ENCODE results near the gene RABGAP1L.
"Not testable (repeated sequence)": the region's sequence is repeated elsewhere in the genome, so short reads cannot be mapped to it uniquely, and the experiment has no call there.

Gene RABGAP1L

DNA sequence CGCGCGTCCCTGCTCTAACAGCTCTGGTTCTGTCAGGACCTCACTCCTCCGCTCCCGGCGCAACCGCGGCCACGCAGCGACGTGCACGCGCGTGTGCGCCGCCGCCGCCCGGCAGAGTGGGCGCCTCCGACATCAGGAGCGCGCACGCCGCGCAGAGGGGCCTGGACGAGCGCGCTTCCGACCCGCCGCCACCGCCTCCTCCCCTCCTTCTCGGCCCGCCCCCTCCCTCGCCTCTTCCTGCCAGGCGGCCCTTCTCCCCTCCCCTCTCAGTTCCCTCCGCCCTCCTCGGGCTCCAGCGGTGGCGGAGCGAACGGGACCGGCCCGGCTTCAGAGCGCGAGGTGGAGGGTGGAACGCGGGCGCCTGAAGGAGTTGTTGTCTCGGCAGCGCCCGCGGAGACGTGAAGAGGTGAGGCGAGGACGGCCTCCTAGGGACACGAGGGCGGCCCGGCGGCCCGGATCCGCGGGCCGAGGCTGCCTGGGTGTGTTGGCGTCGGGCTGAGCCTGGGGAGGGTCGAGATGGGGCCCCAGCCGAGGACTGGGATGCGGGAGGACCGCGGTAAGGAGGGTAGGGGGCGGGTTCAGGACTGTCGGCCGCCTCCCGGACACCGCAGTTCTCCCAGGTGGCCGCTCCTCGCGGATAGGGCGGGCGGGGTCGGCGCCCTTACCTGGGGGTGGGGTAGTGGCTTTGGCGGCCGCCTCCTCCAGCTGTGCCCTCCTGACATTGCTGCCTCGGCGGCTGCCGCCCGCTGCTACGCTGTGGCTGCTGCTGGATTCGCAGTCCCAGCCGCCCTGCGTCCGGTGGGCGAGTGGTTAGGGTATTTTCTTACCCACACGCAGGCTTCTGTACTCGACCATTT lies at the start of gene RABGAP1L:
RABGAP1L (plus strand) TSS at position 269 of the 857 bp plus-strand sequence.
- peak; percentile 94 for DNase-seq

DNA sequence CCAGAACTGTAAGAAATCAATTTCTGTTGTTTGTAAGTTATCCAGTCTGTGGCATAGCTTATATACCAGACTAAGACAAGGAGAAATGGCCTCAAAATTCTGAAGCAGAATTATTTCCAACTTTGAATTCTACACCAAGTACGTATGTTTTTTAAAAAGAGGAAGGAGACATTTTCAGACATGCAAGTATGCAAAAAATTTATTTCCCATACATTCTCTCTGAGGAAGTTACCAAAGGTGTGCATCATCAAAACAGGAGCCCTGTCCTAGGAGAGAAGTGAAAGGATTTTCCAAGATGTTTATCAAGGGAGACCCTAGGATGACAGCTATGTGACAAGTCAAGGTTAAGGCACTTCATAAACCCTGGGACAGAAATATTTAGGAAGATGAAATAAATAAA lies 49.3 kb upstream of the RABGAP1L start:
- no peak for DNase-seq

DNA sequence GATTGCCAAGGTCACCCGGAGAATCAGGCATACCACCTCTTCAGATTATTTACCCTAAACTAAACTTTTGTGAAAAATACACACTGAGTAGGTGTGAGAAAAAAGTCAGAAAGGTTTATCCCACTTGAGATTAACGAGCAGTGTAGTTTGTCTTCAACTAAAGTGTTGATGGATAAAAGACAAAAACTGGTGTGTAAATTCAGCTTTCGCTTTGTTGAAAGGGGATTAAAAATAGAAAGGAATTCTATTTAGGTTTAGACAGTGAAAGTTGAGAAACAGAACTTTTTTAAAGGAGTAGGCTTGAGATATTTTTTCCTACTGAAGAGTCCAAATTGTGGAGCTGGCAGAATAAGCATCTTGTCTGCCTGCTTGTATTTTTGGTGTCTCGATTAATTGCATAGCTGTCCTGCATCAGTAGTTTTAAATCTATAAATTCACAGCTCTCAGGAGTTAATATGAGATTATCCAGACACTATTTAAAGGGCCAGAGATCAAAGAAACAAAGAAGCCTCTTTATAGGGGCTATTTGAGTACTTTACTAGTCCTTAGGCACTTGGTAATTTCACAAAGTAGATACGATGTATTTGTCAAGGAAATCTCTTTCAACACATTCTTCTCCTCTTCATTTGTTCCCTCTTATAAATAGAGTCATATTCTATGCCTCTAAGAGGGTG lies 46.7 kb upstream of the RABGAP1L start:
- DNase-seq: no peak

DNA sequence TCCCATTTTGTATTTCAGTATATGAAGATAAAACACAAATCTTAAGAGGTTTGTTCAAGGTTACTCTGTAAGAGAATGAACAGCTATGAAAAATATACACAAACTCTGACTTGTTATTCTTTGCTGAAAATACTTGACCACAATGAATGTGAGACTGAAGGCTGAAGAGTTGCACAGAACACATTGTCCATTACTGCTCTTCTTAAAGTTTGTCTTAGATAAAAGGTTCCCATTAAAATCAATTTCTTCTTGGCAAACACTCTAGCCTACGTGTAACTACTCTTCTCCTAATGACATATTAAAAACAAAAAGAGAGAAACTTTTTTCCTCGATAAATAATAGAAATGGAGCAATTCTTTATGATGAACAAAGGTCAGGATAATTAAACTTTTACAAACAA lies 45.2 kb upstream of the RABGAP1L start:
- DNase-seq: no peak

DNA sequence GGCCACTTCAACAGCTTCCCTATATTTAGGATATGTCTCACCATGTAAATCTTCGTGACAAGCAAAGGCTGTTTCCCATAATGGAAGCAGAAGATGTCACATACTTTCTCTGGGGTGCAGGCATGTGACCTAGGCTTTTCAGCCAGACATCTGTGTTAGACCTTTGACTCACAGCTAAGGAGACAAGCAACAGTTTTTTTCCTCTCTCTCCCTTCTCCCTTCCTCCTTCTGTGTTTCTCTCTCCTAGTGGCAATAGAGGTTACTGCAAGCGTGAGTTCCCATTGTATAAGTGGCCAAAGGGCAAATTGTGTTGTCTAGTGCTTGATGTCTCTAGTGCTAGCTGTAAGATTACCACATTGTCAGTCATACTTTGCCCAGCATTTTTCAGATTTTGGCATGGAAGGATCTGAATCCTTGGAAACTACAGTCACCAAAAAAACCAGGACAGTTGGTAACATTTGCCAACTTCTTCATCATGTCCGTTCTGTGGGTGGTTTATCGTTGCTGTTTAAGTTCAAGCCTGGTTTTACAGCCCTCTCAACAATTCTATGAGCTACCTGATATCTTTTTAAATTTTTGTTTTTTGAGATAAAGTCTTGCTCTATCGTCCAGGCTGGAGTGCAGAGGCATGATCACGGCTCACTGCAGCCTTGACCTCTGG lies 44.4 kb upstream of the RABGAP1L start:
- no peak for DNase-seq

DNA sequence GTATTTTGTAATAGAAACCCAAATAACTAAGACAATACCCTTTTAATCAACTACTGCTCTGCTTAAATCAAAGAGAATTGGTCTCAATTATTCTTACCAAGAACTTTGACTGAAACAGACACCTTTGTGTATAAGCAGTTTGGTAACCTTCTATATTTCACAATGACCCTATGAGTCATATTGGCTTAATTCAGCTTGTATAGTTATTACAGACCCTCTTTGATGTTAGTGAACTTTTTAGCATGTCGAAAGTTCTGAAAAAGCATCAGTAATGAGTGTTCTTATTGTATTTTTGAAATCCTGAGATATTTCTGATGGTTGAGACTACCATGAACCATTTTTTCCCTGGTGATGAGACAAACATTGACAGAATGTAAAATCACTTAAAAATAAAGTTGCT lies 43.3 kb upstream of the RABGAP1L start:
- no peak for DNase-seq

DNA sequence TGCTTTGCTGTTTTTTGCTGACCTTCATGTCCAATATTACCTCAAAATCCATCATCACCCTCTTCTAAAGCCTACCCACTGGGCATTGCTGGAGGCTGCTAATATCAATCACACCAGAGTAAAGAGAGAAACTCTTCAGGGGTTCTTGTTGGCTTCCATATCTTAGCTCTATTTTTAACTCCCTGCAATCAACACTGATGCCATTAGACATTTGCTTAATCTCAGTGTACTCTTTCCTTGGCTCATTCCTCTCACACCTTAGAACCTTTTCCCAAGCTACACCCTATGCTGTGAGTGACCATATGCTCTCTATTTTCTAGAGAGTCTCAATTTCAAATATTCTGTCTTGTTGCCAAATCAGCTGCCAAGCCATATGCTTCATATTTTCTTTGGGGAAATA lies 40.6 kb upstream of the RABGAP1L start:
- no peak for DNase-seq

DNA sequence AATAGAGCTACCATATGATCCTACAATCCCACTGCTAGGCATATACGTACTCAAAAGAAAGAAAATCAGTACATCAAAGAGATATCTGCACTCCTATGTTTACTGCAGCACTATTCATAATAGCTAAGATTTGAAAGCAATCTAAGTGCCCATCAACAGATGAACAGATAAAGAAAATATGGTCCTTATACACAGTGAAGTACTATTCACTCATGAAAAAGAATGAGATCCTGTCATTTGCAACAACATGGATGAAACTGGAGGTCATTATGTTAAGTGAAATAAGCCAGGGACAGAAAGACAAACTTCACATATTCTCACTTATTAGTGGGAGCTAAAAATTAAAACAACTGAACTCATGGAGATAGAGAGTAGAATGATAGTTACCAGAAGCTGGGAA lies 37.0 kb upstream of the RABGAP1L start:
- not testable (repeated sequence) for DNase-seq

DNA sequence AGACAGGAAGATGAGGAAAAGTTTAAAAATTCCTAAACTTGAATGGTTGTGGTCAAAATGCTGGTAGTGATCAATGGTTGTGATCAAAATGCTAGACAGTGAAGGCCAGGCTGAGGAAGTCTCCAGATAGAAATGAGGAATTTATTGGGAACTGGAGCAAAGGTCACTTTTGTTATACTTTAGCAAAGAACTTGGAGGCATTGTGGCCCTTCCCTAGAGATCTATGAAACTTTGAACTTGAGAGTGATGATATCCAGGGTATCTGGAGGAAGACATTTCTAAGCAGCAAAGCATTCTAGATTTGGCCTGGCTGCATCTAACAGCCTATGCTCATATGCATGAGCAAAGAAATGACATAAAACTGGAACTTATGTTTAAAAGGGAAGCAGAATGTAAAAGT lies 35.5 kb upstream of the RABGAP1L start:
- no peak for DNase-seq

DNA sequence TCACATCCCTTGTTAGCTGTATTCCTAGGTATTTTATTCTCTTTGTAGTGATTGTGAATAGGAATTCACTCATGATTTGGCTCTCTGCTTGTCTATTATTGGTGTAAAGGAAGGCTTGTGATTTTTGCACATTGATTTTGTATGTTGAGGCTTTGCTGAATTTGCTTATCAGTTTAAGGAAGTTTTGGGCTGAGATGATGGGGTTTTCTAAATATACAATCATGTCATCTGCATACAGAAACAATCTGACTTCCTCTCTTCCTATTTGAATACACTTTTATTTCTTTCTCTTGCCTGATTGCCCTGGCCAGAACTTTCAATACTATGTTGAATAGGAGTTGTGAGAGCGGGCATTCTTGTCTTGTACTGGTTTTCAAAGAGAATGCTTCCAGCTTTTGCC lies 32.1 kb upstream of the RABGAP1L start:
- not testable (repeated sequence) for DNase-seq

DNA sequence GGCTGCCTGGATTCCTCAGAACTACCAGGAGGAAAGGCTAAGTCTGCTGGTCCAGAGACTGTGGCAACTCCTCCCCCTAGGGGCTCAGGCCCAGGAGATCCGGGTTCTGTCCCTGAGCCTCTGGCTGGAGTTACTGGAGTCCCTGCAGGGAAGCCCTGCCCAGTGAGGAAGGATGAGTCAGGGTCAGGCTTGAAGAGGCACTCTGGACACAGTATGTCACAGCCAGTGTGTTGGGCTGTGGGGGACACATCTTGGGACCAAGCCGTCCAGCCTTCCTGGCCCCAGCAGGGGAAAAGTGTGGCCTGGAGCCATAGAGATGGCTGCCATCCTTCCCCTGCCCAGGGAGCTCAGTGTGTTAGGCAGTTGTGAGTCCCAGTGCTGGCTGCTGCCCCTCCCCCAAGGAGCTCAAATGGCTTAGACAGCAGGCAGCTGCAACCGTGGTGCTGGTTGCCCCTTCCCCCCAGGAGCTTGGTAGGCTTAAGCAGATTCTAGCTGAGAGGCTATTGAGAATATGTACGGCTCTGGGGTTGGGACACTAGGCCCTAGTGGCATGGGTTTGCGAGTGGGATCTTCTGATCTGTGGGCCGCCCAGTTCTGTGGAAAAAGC lies 28.2 kb upstream of the RABGAP1L start:
- no peak for DNase-seq

DNA sequence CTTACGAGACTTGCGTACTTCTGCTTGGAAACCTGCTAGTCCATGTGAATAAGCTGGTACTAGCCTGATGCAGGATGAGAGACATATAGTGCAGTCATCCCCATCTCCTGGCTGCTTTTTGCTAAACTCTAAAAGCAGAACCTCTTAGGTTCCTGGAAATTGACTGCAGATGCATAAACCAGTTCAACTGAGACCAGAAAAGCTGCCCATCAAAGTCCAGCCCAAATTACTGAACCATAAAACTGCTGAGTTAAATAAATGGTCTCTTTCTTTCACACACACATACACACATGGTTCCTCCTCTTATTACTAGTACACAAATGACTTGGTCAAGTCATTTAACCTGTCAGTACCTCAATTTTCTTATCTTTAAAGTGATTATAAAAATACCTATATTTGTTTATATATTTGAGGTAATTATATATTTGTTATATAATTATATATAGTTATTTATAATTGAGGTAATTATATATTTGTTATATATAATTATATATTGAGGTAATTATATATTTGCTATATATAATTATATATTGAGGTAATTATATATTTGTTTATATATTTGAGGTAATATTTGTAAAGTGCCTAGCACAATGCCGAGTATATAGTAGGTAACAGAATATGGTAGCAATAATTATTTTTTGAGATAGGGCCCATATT lies 25.2 kb upstream of the RABGAP1L start:
- no peak for DNase-seq

DNA sequence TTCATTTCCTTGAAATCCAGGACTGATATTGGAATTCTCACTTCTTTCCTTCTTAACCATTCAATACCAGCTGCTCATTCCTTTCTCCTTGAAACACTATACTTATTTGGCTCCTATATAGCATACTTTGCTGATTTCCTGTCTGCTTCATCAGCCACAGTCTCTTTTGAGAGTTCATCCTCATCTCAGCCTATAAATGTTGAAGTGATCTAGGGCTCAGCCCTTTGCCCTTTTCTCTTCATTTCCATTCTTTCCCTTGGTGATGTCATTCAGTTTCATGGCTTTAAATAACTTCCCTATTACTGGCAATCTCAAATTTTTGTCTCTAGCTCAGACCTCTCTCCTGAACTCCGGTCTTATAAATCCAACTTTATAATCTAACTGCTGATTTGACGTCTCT lies 24.1 kb upstream of the RABGAP1L start:
- DNase-seq: no peak

DNA sequence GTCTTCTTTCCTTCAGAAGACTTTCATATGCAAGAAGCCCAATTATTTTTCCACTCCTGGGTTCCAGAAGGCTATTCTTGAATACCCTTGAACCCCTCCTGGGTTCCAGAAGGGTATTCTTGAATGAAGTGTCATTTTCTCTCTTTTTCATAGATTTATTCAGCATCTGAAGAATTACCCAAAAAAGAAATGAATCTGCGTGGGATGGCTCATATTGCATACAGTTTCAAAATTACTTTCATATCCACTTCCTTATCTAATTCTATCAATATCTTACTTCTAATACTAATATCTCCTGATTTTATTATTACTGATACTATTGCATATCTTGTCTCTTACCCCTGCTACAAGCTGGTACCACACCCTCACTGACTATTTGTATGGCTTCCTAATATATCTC lies 22.6 kb upstream of the RABGAP1L start:
- DNase-seq: no peak

DNA sequence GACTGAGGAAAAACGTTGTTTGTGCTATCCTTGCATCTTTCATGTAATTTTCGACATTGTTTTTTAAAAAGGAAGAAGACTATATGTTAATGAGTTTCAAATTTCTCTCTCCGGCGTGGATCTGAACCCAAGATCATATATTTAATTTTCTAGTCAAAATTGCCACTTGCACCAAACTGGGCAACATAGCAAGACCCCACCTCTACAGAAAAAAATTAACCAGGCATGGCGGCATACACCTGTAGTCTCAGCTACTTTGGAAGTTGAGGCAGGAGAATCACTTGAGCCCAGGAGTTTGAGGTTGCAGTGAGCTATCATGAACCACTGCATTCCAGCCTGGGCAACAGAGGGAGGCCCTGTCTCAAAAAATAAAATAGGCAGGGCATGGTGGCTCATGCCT lies 16.5 kb upstream of the RABGAP1L start:
- DNase-seq: no peak

DNA sequence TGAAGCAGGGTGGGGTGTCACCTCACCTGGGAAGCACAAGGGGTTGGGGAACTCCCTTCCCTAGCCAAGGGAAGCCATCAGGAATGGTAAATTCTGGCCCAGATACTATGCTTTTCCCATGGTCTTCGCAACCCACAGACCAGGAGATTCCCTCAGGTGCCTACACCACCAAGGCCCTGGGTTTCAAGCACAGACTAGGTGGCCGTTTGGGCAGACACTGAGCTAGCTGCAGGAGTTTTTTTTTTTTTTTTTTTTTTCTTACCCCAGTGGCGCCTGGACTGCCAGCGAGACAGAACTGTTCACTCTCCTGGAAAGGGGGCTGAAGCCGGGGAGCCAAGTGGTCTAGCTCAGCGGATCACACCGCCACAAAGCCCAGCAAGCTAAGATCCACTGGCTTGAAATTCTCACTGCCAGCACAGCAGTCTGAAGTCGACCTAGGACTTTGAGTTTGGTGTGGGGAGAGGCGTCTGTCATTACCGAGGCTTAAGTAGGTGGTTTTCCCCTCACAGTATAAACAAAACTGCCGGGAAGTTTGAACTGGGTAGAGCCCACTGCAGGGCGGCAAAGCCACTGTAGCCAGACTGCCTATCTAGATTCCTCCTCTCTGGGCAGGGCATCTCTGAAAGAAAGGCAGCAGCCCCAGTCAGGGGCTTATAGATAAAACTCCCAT lies 15.5 kb upstream of the RABGAP1L start:
- not testable (repeated sequence) for DNase-seq

DNA sequence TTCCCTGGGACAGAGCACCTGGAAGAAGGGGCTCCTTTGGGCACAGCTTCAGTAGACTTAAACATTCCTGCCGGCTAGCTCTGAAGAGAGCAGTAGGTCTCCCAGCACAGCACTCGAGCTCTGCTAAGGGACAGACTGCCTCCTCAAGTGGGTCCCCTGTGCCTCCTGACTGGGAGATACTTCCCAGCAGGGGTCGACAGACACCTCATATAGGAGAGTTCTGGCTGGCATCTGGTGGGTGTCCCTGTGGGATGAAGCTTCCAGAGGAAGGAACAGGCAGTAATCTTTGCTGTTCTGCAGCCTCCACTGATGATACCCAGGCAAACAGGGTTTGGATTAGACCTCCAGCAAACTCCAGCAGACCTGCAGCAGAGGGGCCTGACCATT lies 14.9 kb upstream of the RABGAP1L start:
- DNase-seq: not testable (repeated sequence)

DNA sequence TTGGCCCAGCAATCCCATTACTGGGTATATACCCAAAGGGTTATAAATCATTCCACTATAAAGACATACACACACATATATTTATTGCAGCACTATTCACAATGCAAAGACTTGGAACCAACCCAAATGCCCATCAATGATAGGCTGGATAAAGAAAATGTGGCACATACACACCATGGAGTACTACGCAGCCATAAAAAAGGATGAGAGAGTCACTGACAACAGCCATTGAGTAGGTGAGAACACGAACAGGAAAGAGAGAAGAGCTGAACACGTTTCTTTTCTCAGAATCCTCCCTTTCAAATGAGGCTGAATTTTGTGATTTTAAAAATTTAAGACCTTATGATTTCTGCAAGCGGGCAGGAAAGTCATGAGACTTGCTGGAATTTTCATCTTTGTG lies 10.1 kb upstream of the RABGAP1L start:
- no peak for DNase-seq

DNA sequence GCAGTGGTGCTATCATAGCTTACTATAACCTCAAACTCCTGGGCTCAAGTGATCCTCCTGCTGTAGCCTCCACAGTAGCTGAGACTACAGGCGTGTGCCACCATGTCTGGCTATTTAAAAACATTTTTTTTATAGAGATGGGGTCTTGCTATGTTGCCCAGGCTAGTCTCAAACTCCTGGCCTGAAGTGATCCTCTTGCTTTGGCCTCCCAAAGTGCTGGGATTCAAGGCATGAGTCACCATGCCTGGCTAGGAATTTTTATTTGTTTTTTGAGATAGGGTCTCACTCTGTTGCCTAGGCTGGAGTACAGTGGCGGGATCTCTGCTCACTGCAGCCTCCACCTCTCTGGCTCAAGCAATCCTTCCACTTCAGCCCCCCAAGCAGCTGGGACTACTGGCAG lies 8.8 kb upstream of the RABGAP1L start:
- DNase-seq: no peak

DNA sequence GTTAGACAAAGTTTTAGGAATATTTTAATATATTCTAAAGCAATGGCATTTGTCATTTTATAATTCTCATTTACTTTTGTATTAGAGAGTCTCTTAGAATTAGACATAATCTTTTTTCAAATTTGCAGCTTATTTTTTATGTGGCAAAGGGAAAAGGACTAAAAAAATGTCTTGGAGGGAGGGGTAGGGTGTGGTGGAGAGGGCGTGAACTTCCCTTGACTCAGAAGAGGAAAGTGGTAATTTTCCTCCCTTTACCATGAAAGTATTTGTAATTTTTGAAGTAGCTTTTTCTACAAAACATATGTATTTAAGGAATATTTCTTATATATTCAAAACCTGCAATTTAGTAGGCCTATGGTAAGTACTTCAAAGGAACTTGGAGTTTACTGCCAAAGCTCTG lies 6.9 kb upstream of the RABGAP1L start:
- no peak for DNase-seq

DNA sequence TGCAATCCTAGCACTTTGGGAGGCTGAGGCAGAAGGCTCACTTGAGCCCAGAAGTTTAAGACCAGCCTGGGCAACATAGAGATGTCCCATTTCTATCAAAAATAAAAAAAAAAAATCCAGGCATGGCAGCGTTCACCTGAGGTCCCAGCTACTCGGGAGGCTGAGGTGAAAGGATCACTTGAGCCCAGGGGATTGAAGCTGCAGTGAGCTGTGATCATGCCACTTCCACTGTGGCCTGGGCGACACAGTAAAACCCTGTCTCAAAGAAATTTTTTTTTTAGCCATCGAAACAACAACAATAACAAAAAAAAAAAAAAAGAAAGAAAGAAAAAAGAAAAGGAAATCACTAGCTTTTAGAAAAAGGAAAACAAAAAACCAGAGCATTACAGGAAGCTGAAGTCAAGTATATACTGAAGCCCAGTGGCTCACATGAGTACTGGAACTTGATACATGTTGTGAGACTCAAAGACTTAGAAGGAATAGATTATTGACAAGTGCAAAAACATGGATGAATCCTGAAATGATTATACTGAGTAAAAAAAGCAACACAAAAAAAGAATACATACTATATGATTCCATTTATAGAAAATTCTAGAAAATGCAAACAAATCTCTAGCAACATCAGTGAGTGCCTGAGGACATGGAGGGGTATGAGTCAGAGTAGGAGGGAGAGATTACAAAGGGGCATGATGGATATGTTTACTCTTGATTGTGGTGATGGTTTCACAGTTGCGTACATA lies 6.1 kb upstream of the RABGAP1L start:
- DNase-seq: no peak

DNA sequence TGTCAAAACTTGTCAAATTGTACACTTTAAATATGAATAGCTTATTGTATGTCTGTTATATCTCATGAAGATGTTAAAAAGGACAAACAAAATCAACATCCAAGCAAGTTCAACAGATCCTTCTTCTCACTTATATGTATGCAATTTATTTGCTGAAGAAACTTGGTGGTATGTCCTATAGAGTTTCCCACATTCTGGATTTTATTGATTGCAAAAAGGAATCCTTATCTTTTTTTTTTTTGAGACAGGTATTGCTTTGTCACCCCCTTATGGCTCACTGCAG lies 5.6 kb upstream of the RABGAP1L start:
- no peak for DNase-seq
